ENCODE results near the gene PIK3C3. TPM values are rescaled to one million over a fixed set of nuclear protein-coding genes. Genes with fewer than 3 reads are reported as not detected.

The PIK3C3 gene
- total and polyA plus RNA-seq, 2 of the 8 experiments (the other 6 are each of a cell fraction or from before 2014, with no cell fraction given): 15.3 to 47.4 TPM

DNA sequence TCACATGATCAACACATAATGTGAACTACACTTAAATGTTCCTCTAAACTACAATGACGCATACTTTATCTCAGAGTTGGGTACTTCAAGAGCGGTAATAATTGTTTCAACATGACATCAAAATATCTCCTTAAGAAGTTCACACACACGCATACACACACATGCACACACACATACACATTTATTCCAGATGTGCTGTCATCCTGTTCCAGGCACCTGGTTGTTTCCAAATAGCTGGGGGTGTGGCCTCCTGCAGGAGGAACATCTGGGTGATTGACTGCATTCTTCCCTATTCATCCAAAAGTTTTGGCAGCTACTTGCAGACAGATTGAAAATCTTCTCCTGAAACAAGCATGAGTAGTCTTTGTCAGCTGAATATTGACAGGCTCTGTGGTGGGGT lies 37.9 kb upstream of the PIK3C3 start:
- no peaks in the 10 kb centered on the region for H3K79me2 ChIP-seq (ENCODE audit: control insufficient read depth in 1 of 2, insufficient read depth in 2 of 2, low read length in 2 of 2)
- no peak overlapping the region for H2BK5ac ChIP-seq (ENCODE audit: low read depth, low read length)
- TF ChIP-seq SRF (IDR thresholded peaks at IDR 0.05; ENCODE audit: low read depth, low read length) (no peak), ASH2L (IDR thresholded peaks at IDR 0.05; ENCODE audit: low read length) (no peak), RBBP5 (IDR thresholded peaks at IDR 0.05; ENCODE audit: borderline replicate concordance, low read depth, low read length) (no peak), SIRT6 (IDR thresholded peaks at IDR 0.05; ENCODE audit: low read length) (no peak), CTBP2 (IDR thresholded peaks at IDR 0.05; ENCODE audit: borderline replicate concordance, insufficient read depth, insufficient read length, low read length) (no peak), NANOG (IDR thresholded peaks at IDR 0.05; ENCODE audit: insufficient read depth, low read depth, low read length, poor library complexity, severe bottlenecking) (no peak), YY1 (IDR thresholded peaks at IDR 0.05; ENCODE audit: low read depth, low read length) (no peak)
- TF ChIP-seq, protein P1, sequence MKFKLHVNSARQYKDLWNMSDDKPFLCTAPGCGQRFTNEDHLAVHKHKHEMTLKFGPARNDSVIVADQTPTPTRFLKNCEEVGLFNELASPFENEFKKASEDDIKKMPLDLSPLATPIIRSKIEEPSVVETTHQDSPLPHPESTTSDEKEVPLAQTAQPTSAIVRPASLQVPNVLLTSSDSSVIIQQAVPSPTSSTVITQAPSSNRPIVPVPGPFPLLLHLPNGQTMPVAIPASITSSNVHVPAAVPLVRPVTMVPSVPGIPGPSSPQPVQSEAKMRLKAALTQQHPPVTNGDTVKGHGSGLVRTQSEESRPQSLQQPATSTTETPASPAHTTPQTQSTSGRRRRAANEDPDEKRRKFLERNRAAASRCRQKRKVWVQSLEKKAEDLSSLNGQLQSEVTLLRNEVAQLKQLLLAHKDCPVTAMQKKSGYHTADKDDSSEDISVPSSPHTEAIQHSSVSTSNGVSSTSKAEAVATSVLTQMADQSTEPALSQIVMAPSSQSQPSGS (IDR thresholded peaks at IDR 0.05; ENCODE audit: low read length): no peak
- POLR2A ChIA-PET (ENCODE audit: partially characterized antibody): no interaction called here
- no peaks in the 10 kb centered on the region for H3K79me1 ChIP-seq (ENCODE audit: low read depth, low read length)
- no peak overlapping the region for H4K5ac ChIP-seq (ENCODE audit: insufficient read length, low read depth, low read length)
- no peaks in the 10 kb centered on the region for H3K36me3 ChIP-seq (ENCODE audit: control insufficient read depth in 2 of 4, insufficient read depth in 4 of 4, low read length in 3 of 4)
- H3K27me3 ChIP-seq (replicated peaks in 1 of 4; ENCODE audit: control insufficient read depth in 3 of 4, extremely low read depth in 1 of 4, insufficient read depth in 3 of 4, low read length in 3 of 4): no peaks in the 10 kb centered on the region
- H3K23ac ChIP-seq (ENCODE audit: insufficient read length): no peak overlapping the region
- no peak overlapping the region for H4K91ac ChIP-seq (replicated peaks; ENCODE audit: insufficient read length, low read length)
- H2BK120ac ChIP-seq (replicated peaks; ENCODE audit: low read depth, low read length): no peak overlapping the region
- no peak overlapping the region for H2AFZ ChIP-seq (ENCODE audit: low read length)
- H4K20me1 ChIP-seq (replicated peaks in 1 of 2; ENCODE audit: control insufficient read depth in 1 of 2, insufficient read depth in 2 of 2, low read length in 2 of 2): no peaks in the 10 kb centered on the region
- H3K23me2 ChIP-seq (ENCODE audit: low read depth, low read length): no peaks in the 10 kb centered on the region; the same call in 1 of the 2 replicates
- no peak overlapping the region for H3K14ac ChIP-seq (ENCODE audit: insufficient read length)
- H4K8ac ChIP-seq (ENCODE audit: extremely low read depth, insufficient read depth, low read length): no peak overlapping the region
- no peak overlapping the region for H3K4ac ChIP-seq (replicated peaks; ENCODE audit: insufficient read length, low read depth, low read length)
- no peak overlapping the region for H3K4me2 ChIP-seq (ENCODE audit: insufficient read depth in 1 of 2, low read depth in 2 of 2, low read length in 2 of 2)
- DNase-seq (ENCODE audit: low read depth in 1 of 2, low spot score in 2 of 2) (no peak), FAIRE-seq (no peak)
- no peak overlapping the region for H2AK5ac ChIP-seq (ENCODE audit: low read depth, low read length)
- no peak overlapping the region for H3K9ac ChIP-seq (replicated peaks in 1 of 4; ENCODE audit: extremely low read depth in 1 of 4, low read depth in 3 of 4, low read length in 3 of 4)
- CTCF ChIA-PET (ENCODE audit: partially characterized antibody): no interaction called here
- no peak overlapping the region for H3K27ac ChIP-seq (ENCODE audit: low read depth, low read length)
- H2BK12ac ChIP-seq (ENCODE audit: low read depth, low read length): no peak overlapping the region
- no peaks in the 10 kb centered on the region for H3K9me3 ChIP-seq (ENCODE audit: insufficient read depth in 2 of 2, low read depth in 1 of 2, low read length in 1 of 2)
- no peak overlapping the region for H2BK20ac ChIP-seq (ENCODE audit: low read length)
- WGBS, 2 experiments (ENCODE audit: extremely low coverage in 1 of 2, insufficient coverage in 1 of 2, insufficient read length in 1 of 2, insufficient replicate concordance in 2 of 2, low coverage in 1 of 2, low lambda C conversion rate in 2 of 2, missing lambda C conversion rate in 1 of 2): 95% methylated on average over 3 of the region's 3 CpGs; no CpG with 5 or more reads in 1 of the 2 experiments
- H2BK15ac ChIP-seq (ENCODE audit: low read length): no peak overlapping the region
- no peak overlapping the region for H3K56ac ChIP-seq (replicated peaks; ENCODE audit: insufficient read length, low read depth, low read length)
- no peak overlapping the region for H3K4me3 ChIP-seq (ENCODE audit: extremely low read depth in 1 of 4, insufficient read depth in 2 of 4, low read depth in 3 of 4, low read length in 4 of 4)
- H3K4me1 ChIP-seq (replicated peaks in 1 of 4; ENCODE audit: control insufficient read depth in 3 of 4, insufficient read depth in 4 of 4, low read length in 3 of 4): no peaks in the 10 kb centered on the region
- no peak overlapping the region for H3K18ac ChIP-seq (ENCODE audit: extremely low read depth, low read length)
